Caco-2 (cell line): Measurements from ENCODE around the gene RPL6. TPM values are rescaled to one million over a fixed set of nuclear protein-coding genes. Genes with fewer than 3 reads are reported as not detected.

Experiments used
- BruUV-seq: library from RNA; stranded (reverse); fragments of 400-500 nt; replicated peaks from 2 replicates; lab custom pipeline; 2021; lab: Mats Ljungman, UMichigan
- CTCF ChIA-PET: fragments of 300-600 bp; sonication (Branson Sonifier 250); formaldehyde crosslinking; loops from one replicate; lab custom pipeline; 2022; ENCODE audit warnings: antibody characterized with exemption; lab: Charles Lee
- POLR2A ChIA-PET: fragments of 300-600 bp; sonication (Branson Sonifier 250); formaldehyde crosslinking; loops from one replicate; lab custom pipeline; 2022; ENCODE audit warnings: antibody characterized with exemption; lab: Charles Lee
- DNase-seq, 2 experiments: peaks; one replicate each; pipeline versions ENCODE4 v3.0.0 to v3.0.0-alpha.2; 2020 to 2022
- H3K27me3 ChIP-seq: replicated peaks from 2 replicates; pipeline ENCODE4 v1.6.0; 2011; ENCODE audit warnings: low read length; ENCODE audit not compliant: control insufficient read depth, insufficient read depth
- H3K36me3 ChIP-seq: 2 replicates; pipeline ENCODE4 v1.5.1; 2011; ENCODE audit warnings: low read length; ENCODE audit not compliant: control insufficient read depth, insufficient read depth
- H3K4me1 ChIP-seq: fragments of 250-450 bp; sonication (Bioruptor Pico); 2 replicates; pipeline ENCODE4 v1.5.1; 2020; ENCODE audit warnings: mild to moderate bottlenecking
- H3K4me3 ChIP-seq: 2 replicates; pipeline ENCODE4 v1.5.1; 2011; ENCODE audit warnings: low read depth, mild to moderate bottlenecking, control low read depth, low read length
- H3K9me3 ChIP-seq: fragments of 250-450 bp; sonication (Bioruptor Pico); 2 replicates; pipeline ENCODE4 v1.5.1; 2020; ENCODE audit warnings: mild to moderate bottlenecking, moderate library complexity
- H3K27ac Mint-ChIP-seq: one replicate; pipeline ENCODE4 v1.8.0; 2022; ENCODE audit warnings: mixed read lengths; ENCODE audit not compliant: unreplicated experiment
- H3K27me3 Mint-ChIP-seq: one replicate; pipeline ENCODE4 v1.8.0; 2022; ENCODE audit warnings: mixed read lengths; ENCODE audit not compliant: insufficient read depth, unreplicated experiment
- H3K36me3 Mint-ChIP-seq: one replicate; pipeline ENCODE4 v1.8.0; 2022; ENCODE audit warnings: mild to moderate bottlenecking, mixed read lengths; ENCODE audit not compliant: insufficient read depth, unreplicated experiment
- H3K4me1 Mint-ChIP-seq: one replicate; pipeline ENCODE4 v1.8.0; 2022; ENCODE audit warnings: low read depth, mixed read lengths; ENCODE audit not compliant: unreplicated experiment
- H3K4me3 Mint-ChIP-seq: one replicate; pipeline ENCODE4 v1.8.0; 2022; ENCODE audit warnings: mild to moderate bottlenecking, moderate library complexity, mixed read lengths; ENCODE audit not compliant: unreplicated experiment
- H3K9me3 Mint-ChIP-seq: one replicate; pipeline ENCODE4 v1.8.0; 2022; ENCODE audit warnings: mixed read lengths; ENCODE audit not compliant: unreplicated experiment
- CTCF ChIP-seq, 2 experiments: fragments of 200-600 bp in 1 of 2; IDR thresholded peaks; 1 replicate in 1 of 2; 2 replicates in 1 of 2; pipeline versions ENCODE4 v1.5.1 to v1.8.0; 2011 to 2022; ENCODE audit warnings: antibody characterized with exemption in 1 of 2, control low read depth in 1 of 2, inconsistent platforms in 1 of 2, low read depth in 1 of 2, low read length in 1 of 2, mild to moderate bottlenecking in 1 of 2, moderate library complexity in 1 of 2; ENCODE audit not compliant: insufficient read depth in 1 of 2, severe bottlenecking in 1 of 2, unreplicated experiment in 1 of 2
- intact Hi-C: fragments of 100-400 bp; cut with micrococcal nuclease; formaldehyde crosslinking; loops from one replicate; pipeline ENCODE4 v1.10.0; 2022; ENCODE audit not compliant: unreplicated experiment
- total RNA-seq: library from RNA; stranded (reverse); gene quantifications from 2 replicates; pipeline ENCODE4 v1.2.3, GENCODE V29; 2022

Gene RPL6
- total RNA-seq, 1 experiment from 2014 or later, result 1,460 TPM

GRCh38 chr12:112368856-112369255, 40.5 kb downstream of the RPL6 start:
- no TSS peak for BruUV-seq
- CTCF ChIA-PET, result no interaction called here
- no peak overlapping the region for H3K4me3 Mint-ChIP-seq
- peaks cover 6% of the 10 kb centered on the region for H3K4me1 Mint-ChIP-seq
- no peaks in the 10 kb centered on the region for H3K36me3 ChIP-seq
- DNase-seq, result no peak
- no peak overlapping the region for H3K4me3 ChIP-seq
- H3K27me3 Mint-ChIP-seq, result no peaks in the 10 kb centered on the region
- no peaks in the 10 kb centered on the region for H3K36me3 Mint-ChIP-seq
- H3K9me3 Mint-ChIP-seq, result no peaks in the 10 kb centered on the region
- no peak overlapping the region for H3K27ac Mint-ChIP-seq
- peaks cover 7% of the 10 kb centered on the region for H3K4me1 ChIP-seq
- no peak for TF ChIP-seq CTCF (IDR thresholded peaks at IDR 0.05; ENCODE audit: insufficient read depth in 1 of 2, low read depth in 1 of 2, low read length in 1 of 2, severe bottlenecking in 1 of 2, unreplicated experiment in 1 of 2)
- intact Hi-C loops, result no loop called here
- POLR2A ChIA-PET, result no interaction called here
- H3K9me3 ChIP-seq, result no peaks in the 10 kb centered on the region
- H3K27me3 ChIP-seq, result no peaks in the 10 kb centered on the region

GRCh38 chr12:112367965-112368364, 41.4 kb downstream of the RPL6 start:
- no peak overlapping the region for H3K27ac Mint-ChIP-seq
- POLR2A ChIA-PET, result no interaction called here
- intact Hi-C loops, result no loop called here

GRCh38 chr12:112362310-112362709, 47.1 kb downstream of the RPL6 start:
- Histone ChIP-seq H3K27me3 (no peaks in the 10 kb centered on the region), H3K9me3 (no peaks in the 10 kb centered on the region), H3K4me3 (no peak overlapping the region), H3K4me1 (no peaks in the 10 kb centered on the region), H3K36me3 (no peaks in the 10 kb centered on the region)
- Mint-ChIP-seq H3K9me3 (no peaks in the 10 kb centered on the region), H3K36me3 (peaks cover under 1% of the 10 kb centered on the region), H3K27ac (no peak overlapping the region), H3K4me3 (no peak overlapping the region), H3K27me3 (no peaks in the 10 kb centered on the region), H3K4me1 (no peaks in the 10 kb centered on the region)
- no peak for TF ChIP-seq CTCF (IDR thresholded peaks at IDR 0.05; ENCODE audit: insufficient read depth in 1 of 2, low read depth in 1 of 2, low read length in 1 of 2, severe bottlenecking in 1 of 2, unreplicated experiment in 1 of 2)
- intact Hi-C loops, result no loop called here
- CTCF ChIA-PET, result no interaction called here
- no TSS peak for BruUV-seq
- no peak for DNase-seq
- POLR2A ChIA-PET, result no interaction called here

More at GRCh38 chr12:112367965-112368364, 41.4 kb downstream of the RPL6 start:
- Mint-ChIP-seq H3K4me3 (no peak overlapping the region), H3K27me3 (no peaks in the 10 kb centered on the region), H3K9me3 (no peaks in the 10 kb centered on the region), H3K4me1 (peaks cover 6% of the 10 kb centered on the region), H3K36me3 (no peaks in the 10 kb centered on the region)
- H3K4me1 ChIP-seq, result peaks cover 7% of the 10 kb centered on the region
- no peaks in the 10 kb centered on the region for H3K27me3 ChIP-seq
- BruUV-seq, result no TSS peak
- CTCF ChIA-PET, result no interaction called here
- H3K4me3 ChIP-seq, result no peak overlapping the region
- no peaks in the 10 kb centered on the region for H3K9me3 ChIP-seq
- TF ChIP-seq CTCF (IDR thresholded peaks at IDR 0.05; ENCODE audit: insufficient read depth in 1 of 2, low read depth in 1 of 2, low read length in 1 of 2, severe bottlenecking in 1 of 2, unreplicated experiment in 1 of 2), result no peak
- DNase-seq, result no peak
- H3K36me3 ChIP-seq, result no peaks in the 10 kb centered on the region
